Stomach (tissue), 9 donors: ENCODE measurements around the gene LRRC4C. TPM values are rescaled to one million over a fixed set of nuclear protein-coding genes. Genes with fewer than 3 reads are reported as not detected.

ENCODE experiments used
- DNase-seq, 2 donors: peaks; one replicate each; pipeline versions ENCODE4 v3.0.0 to v3.0.0-alpha.2; 2013 to 2019
- H3K27ac ChIP-seq, 5 donors: fragments of 200-600 bp in 4 of 5; sonication (generic) in 4 of 5; one replicate each; pipeline ENCODE4 v1.5.1; 2013 to 2019; ENCODE audit warnings: mild to moderate bottlenecking in 1 of 5, moderate library complexity in 1 of 5
- H3K27me3 ChIP-seq, 3 donors: fragments of 200-600 bp; sonication (generic); one replicate each; pipeline ENCODE4 v1.5.1; 2017 to 2019; ENCODE audit warnings: mixed run types in 1 of 3
- H3K36me3 ChIP-seq, 4 donors: fragments of 200-600 bp; sonication (generic); 1 replicate in 3 of 4; 2 replicates in 1 of 4; pipeline ENCODE4 v1.5.1; 2016 to 2019
- H3K4me1 ChIP-seq, 4 donors: fragments of 200-600 bp; sonication (generic); one replicate each; pipeline ENCODE4 v1.5.1; 2016 to 2019
- H3K4me3 ChIP-seq, 4 donors: fragments of 200-600 bp; sonication (generic) in 3 of 4; one replicate each; pipeline ENCODE4 v1.5.1; 2016 to 2019; ENCODE audit warnings: mild to moderate bottlenecking in 1 of 4
- H3K9me3 ChIP-seq, 4 donors: fragments of 200-600 bp; sonication (generic); one replicate each; pipeline ENCODE4 v1.5.1; 2016 to 2019
- CTCF ChIP-seq, 7 experiments: fragments of 450-650 bp in 4 of 7; fragments of 200-600 bp in 3 of 7; sonication (generic) in 3 of 7; IDR thresholded peaks; one replicate each; pipeline ENCODE4 v1.5.1; 2016 to 2019; ENCODE audit warnings: antibody characterized with exemption in 7 of 7, control low read depth in 2 of 7, mild to moderate bottlenecking in 1 of 7
- EP300 ChIP-seq: sonication (generic); formaldehyde crosslinking; IDR thresholded peaks from one replicate; pipeline ENCODE4 v1.6.1; 2017; ENCODE audit warnings: antibody characterized with exemption
- POLR2A ChIP-seq, 4 donors: fragments of 450-650 bp; IDR thresholded peaks; one replicate each; pipeline ENCODE4 v1.6.1; 2016; ENCODE audit warnings: antibody characterized with exemption in 4 of 4, control low read depth in 2 of 4, mild to moderate bottlenecking in 1 of 4, moderate library complexity in 1 of 4
- POLR2AphosphoS5 ChIP-seq, 3 donors: sonication (generic); formaldehyde crosslinking; IDR thresholded peaks; one replicate each; pipeline ENCODE4 v1.6.1; 2016; ENCODE audit warnings: antibody characterized with exemption in 3 of 3
- WGBS, 5 donors: extraction: QIAGEN DNeasy Blood & Tissue Kit in 3 of 5; methylation state at CpG; one replicate each; pipeline versions ENCODE4 v1.1.5 to v1.1.7; 2013 to 2018; 5-methylcytosine and 5-hydroxymethylcytosine counted together
- intact Hi-C: fragments of 100-400 bp; cut with DNase I; formaldehyde crosslinking; loops from one replicate; pipeline ENCODE4 v1.15.1; 2023; ENCODE audit warnings: low total_unique reads
- polyA plus RNA-seq, 3 donors: library from polyadenylated mRNA; stranded (reverse); fragments of 200-250 nt; gene quantifications; one replicate each; pipeline ENCODE4 v1.2.3, GENCODE V29; 2013
- total RNA-seq, 5 donors: library from RNA; depleted of rRNA; stranded (reverse); fragments of >200 nt; gene quantifications; one replicate each; pipeline versions ENCODE4 v1.1.0 to v1.2.3, GENCODE V29; 2014 to 2016
- donor health status: healthy with polysubstance abuse.
- donor health status: Bipolar disorder and iron deficiency.
- donor health status: healthy.

The LRRC4C gene
- total and polyA plus RNA-seq, 8 donors: 0.31 to 3.3 (median 0.45) TPM; not detected in 4

- intact Hi-C loops: no loop called here
- no peak overlapping the region for H3K4me3 ChIP-seq
- no peaks in the 10 kb centered on the region for H3K9me3 ChIP-seq
- H3K36me3 ChIP-seq: no peaks in the 10 kb centered on the region
- H3K27me3 ChIP-seq: no peaks in the 10 kb centered on the region
- TF ChIP-seq CTCF (IDR thresholded peaks at IDR 0.05) (no peak), POLR2AphosphoS5 (IDR thresholded peaks at IDR 0.05) (no peak), EP300 (no peak), POLR2A (IDR thresholded peaks at IDR 0.05) (no peak)
- no peak for DNase-seq
- H3K27ac ChIP-seq: no peak overlapping the region
- H3K4me1 ChIP-seq: no peaks in the 10 kb centered on the region
- WGBS, 5 donors: 63 to 76% (median 71%) methylated on average over 4 of the region's 4 CpGs
Measured at GRCh38 chr11:41309111-41309522, 150.3 kb downstream of the LRRC4C start.

GRCh38 chr11:41308286-41308685 is 151.2 kb downstream of the LRRC4C start:
- no peak overlapping the region for H3K4me3 ChIP-seq
- no peak for TF ChIP-seq POLR2AphosphoS5 (IDR thresholded peaks at IDR 0.05)
- no peak for TF ChIP-seq POLR2A (IDR thresholded peaks at IDR 0.05)
- no peak for TF ChIP-seq EP300
- no peak for TF ChIP-seq CTCF (IDR thresholded peaks at IDR 0.05)

GRCh38 chr11:41307296-41308080 is 152.0 kb downstream of the LRRC4C start:
- WGBS, 5 donors: 71 to 81% (median 73%) methylated on average over 5 of the region's 5 CpGs
- no peak for TF ChIP-seq POLR2AphosphoS5 (IDR thresholded peaks at IDR 0.05)
- no peak for TF ChIP-seq EP300
- TF ChIP-seq CTCF (IDR thresholded peaks at IDR 0.05): no peak
- no peak for TF ChIP-seq POLR2A (IDR thresholded peaks at IDR 0.05)
- H3K27me3 ChIP-seq: no peaks in the 10 kb centered on the region
- no peak overlapping the region for H3K27ac ChIP-seq
- no peak for DNase-seq
- no peaks in the 10 kb centered on the region for H3K36me3 ChIP-seq
- H3K4me1 ChIP-seq: no peaks in the 10 kb centered on the region
- H3K4me3 ChIP-seq: no peak overlapping the region
- H3K9me3 ChIP-seq: no peaks in the 10 kb centered on the region
- intact Hi-C loops: no loop called here

More at GRCh38 chr11:41308286-41308685, 151.2 kb downstream of the LRRC4C start:
- Histone ChIP-seq H3K27me3 (no peaks in the 10 kb centered on the region), H3K27ac (no peak overlapping the region), H3K36me3 (no peaks in the 10 kb centered on the region), H3K9me3 (no peaks in the 10 kb centered on the region), H3K4me1 (no peaks in the 10 kb centered on the region)
- 30 to 58% (median 43%) methylated on average over 5 of the region's 5 CpGs for WGBS, 5 donors
- no peak for DNase-seq
- intact Hi-C loops: no loop called here

GRCh38 chr11:41306431-41306830 is 153.0 kb downstream of the LRRC4C start:
- Histone ChIP-seq H3K36me3 (no peaks in the 10 kb centered on the region), H3K4me1 (no peaks in the 10 kb centered on the region), H3K27me3 (no peaks in the 10 kb centered on the region), H3K9me3 (no peaks in the 10 kb centered on the region), H3K4me3 (no peak overlapping the region), H3K27ac (no peak overlapping the region)
- TF ChIP-seq POLR2AphosphoS5 (IDR thresholded peaks at IDR 0.05) (no peak), POLR2A (IDR thresholded peaks at IDR 0.05) (no peak), EP300 (no peak), CTCF (IDR thresholded peaks at IDR 0.05) (no peak)
- DNase-seq: no peak
- 70 to 84% (median 81%) methylated on average over 3 of the region's 3 CpGs for WGBS, 5 donors
- intact Hi-C loops: no loop called here
